Colonic mucosa (tissue), 4 donors: ENCODE data around the gene CEP41. TPM values are rescaled to one million over a fixed set of nuclear protein-coding genes. Genes with fewer than 3 reads are reported as not detected.

ENCODE experiments used
- DNase-seq: peaks from one replicate; pipeline ENCODE4 v3.0.0-alpha.2; 2020
- H3K27ac ChIP-seq: fragments of 200-600 bp; one replicate; pipeline ENCODE4 v1.8.0; 2021
- H3K27me3 ChIP-seq: fragments of 200-600 bp; one replicate; pipeline ENCODE4 v1.8.0; 2021
- H3K36me3 ChIP-seq: fragments of 200-600 bp; one replicate; pipeline ENCODE4 v1.8.0; 2021
- H3K4me1 ChIP-seq: fragments of 200-600 bp; one replicate; pipeline ENCODE4 v1.8.0; 2021; ENCODE audit warnings: mild to moderate bottlenecking
- H3K4me3 ChIP-seq: fragments of 200-600 bp; one replicate; pipeline ENCODE4 v1.8.0; 2021
- H3K9ac ChIP-seq, 2 donors: one replicate each; pipeline ENCODE4 v1.7.0; 2013; ENCODE audit warnings: control low read depth in 2 of 2, low read depth in 2 of 2, low read length in 2 of 2
- H3K9me3 ChIP-seq: fragments of 200-600 bp; one replicate; pipeline ENCODE4 v1.8.0; 2021
- CTCF ChIP-seq: fragments of 200-600 bp; IDR thresholded peaks from one replicate; pipeline ENCODE4 v1.8.0; 2022; ENCODE audit warnings: antibody characterized with exemption, mild to moderate bottlenecking
- intact Hi-C: fragments of 100-400 bp; cut with DNase I; formaldehyde crosslinking; loops from one replicate; pipeline ENCODE4 v1.14.1; 2022
- total RNA-seq, 2 donors: library from RNA; stranded (reverse); fragmentation: NEBNext Ultra II Directional in 1 of 2; extraction: Animal tissue kit (Norgen Biotek cat#: 25700) in 1 of 2; gene quantifications; one replicate each; pipeline ENCODE4 v1.2.1, GENCODE V29; 2021
- donor health status: healthy.
- donor health status: DM: no; HTN: no; CAD: no.
- donor health status: DM: no; HTN: no; CAD: no.

Gene CEP41
- total RNA-seq, 2 donors from 2014 or later, result 6.9 to 13.6 TPM

- no peak overlapping the region for H3K9ac ChIP-seq
- no peak overlapping the region for H3K4me3 ChIP-seq
- H3K27ac ChIP-seq, result no peak overlapping the region
- no peak for DNase-seq
- no peak for TF ChIP-seq CTCF
- intact Hi-C loops, result no loop called here
- no peaks in the 10 kb centered on the region for H3K27me3 ChIP-seq
- H3K9me3 ChIP-seq, result no peaks in the 10 kb centered on the region
- no peaks in the 10 kb centered on the region for H3K36me3 ChIP-seq
- peaks cover 3% of the 10 kb centered on the region for H3K4me1 ChIP-seq
These were observed 76.4 kb downstream of the CEP41 start for GRCh38 chr7:130364451-130364850.

- Histone ChIP-seq H3K4me3 (no peak overlapping the region), H3K9me3 (no peaks in the 10 kb centered on the region), H3K27me3 (no peaks in the 10 kb centered on the region), H3K36me3 (no peaks in the 10 kb centered on the region), H3K9ac (no peak overlapping the region), H3K4me1 (peaks cover 3% of the 10 kb centered on the region), H3K27ac (no peak overlapping the region)
- TF ChIP-seq CTCF, result no peak
- intact Hi-C loops, result no loop called here
- no peak for DNase-seq
These were observed 77.6 kb downstream of the CEP41 start for GRCh38 chr7:130363026-130363847.

GRCh38 chr7:130362251-130362816 is 78.5 kb downstream of the CEP41 start:
- H3K27ac ChIP-seq, result no peak overlapping the region
- H3K4me3 ChIP-seq, result no peak overlapping the region
- peaks cover 3% of the 10 kb centered on the region for H3K4me1 ChIP-seq
- no peak overlapping the region for H3K9ac ChIP-seq
- no peak for TF ChIP-seq CTCF
- intact Hi-C loops, result no loop called here
- H3K27me3 ChIP-seq, result no peaks in the 10 kb centered on the region
- no peaks in the 10 kb centered on the region for H3K9me3 ChIP-seq
- no peak for DNase-seq
- H3K36me3 ChIP-seq, result no peaks in the 10 kb centered on the region

- intact Hi-C loops, result no loop called here
- Histone ChIP-seq H3K9me3 (no peaks in the 10 kb centered on the region), H3K27me3 (no peaks in the 10 kb centered on the region), H3K4me1 (peaks cover 3% of the 10 kb centered on the region), H3K4me3 (no peak overlapping the region), H3K36me3 (no peaks in the 10 kb centered on the region), H3K9ac (no peak overlapping the region), H3K27ac (no peak overlapping the region)
- no peak for TF ChIP-seq CTCF
- no peak for DNase-seq
These were observed 79.1 kb downstream of the CEP41 start for GRCh38 chr7:130361681-130362080.

GRCh38 chr7:130360518-130360917 is 80.3 kb downstream of the CEP41 start:
- intact Hi-C loops, result no loop called here

More at GRCh38 chr7:130360518-130360917, 80.3 kb downstream of the CEP41 start:
- Histone ChIP-seq H3K4me1 (no peaks in the 10 kb centered on the region), H3K27me3 (no peaks in the 10 kb centered on the region), H3K27ac (no peak overlapping the region), H3K4me3 (no peak overlapping the region), H3K9ac (no peak overlapping the region), H3K9me3 (no peaks in the 10 kb centered on the region), H3K36me3 (no peaks in the 10 kb centered on the region)
- DNase-seq, result no peak
- no peak for TF ChIP-seq CTCF
